B cell (primary cell): ENCODE results near the gene MAU2. TPM values are rescaled to one million over a fixed set of nuclear protein-coding genes. Genes with fewer than 3 reads are reported as not detected.

Source experiments
- ATAC-seq: fragments of 200-7000 bp; cut with Tn5 transposase; one replicate; pipeline ENCODE4 v1.10.0; 2021; ENCODE audit warnings: low read depth, mild to moderate bottlenecking, moderate number of reproducible peaks, moderate library complexity
- CTCF ChIA-PET: fragments of 350-600 bp; sonication (Branson Sonifier 250); formaldehyde crosslinking; loops from one replicate; lab custom pipeline; 2021; ENCODE audit warnings: antibody characterized with exemption, inconsistent platforms; lab: Charles Lee
- POLR2A ChIA-PET: fragments of 350-600 bp; sonication (Branson Sonifier 250); formaldehyde crosslinking; loops from one replicate; lab custom pipeline; 2021; ENCODE audit warnings: antibody characterized with exemption; lab: Charles Lee
- DNase-seq: peaks from one replicate; pipeline ENCODE4 v3.0.0; 2013
- H2AFZ ChIP-seq: 2 replicates; pipeline ENCODE4 v1.6.1; 2012; ENCODE audit warnings: mild to moderate bottlenecking, low read depth, low read length; ENCODE audit not compliant: insufficient read depth, poor library complexity, severe bottlenecking
- H3K27ac ChIP-seq, 2 donors: 1 replicate in 1 of 2; 2 replicates in 1 of 2; pipeline ENCODE4 v1.5.1; 2012 to 2013; ENCODE audit warnings: low read length in 2 of 2, mild to moderate bottlenecking in 2 of 2, moderate library complexity in 1 of 2
- H3K27me3 ChIP-seq, 4 experiments: fragments of 200-600 bp in 1 of 4; sonication (generic) in 1 of 4; replicated peaks in 1 of 4; 1 replicate in 2 of 4; 2 replicates in 2 of 4; pipeline versions ENCODE4 v1.6.1 to v1.7.0; 2013 to 2016; ENCODE audit warnings: low read length in 3 of 4, mild to moderate bottlenecking in 2 of 4, mixed read lengths in 1 of 4, moderate library complexity in 1 of 4; ENCODE audit not compliant: insufficient read depth in 4 of 4, control insufficient read depth in 3 of 4; ENCODE audit errors: control extremely low read depth in 1 of 4
- H3K36me3 ChIP-seq, 2 experiments: replicated peaks in 1 of 2; 1 replicate in 1 of 2; 2 replicates in 1 of 2; pipeline versions ENCODE4 v1.6.1 to v1.7.1; 2013; ENCODE audit warnings: low read length in 1 of 2; ENCODE audit not compliant: insufficient read depth in 2 of 2, control insufficient read depth in 1 of 2; ENCODE audit errors: control extremely low read depth in 1 of 2, extremely low read depth in 1 of 2
- H3K4me1 ChIP-seq, 2 donors: fragments of 200-600 bp in 1 of 2; sonication (generic) in 1 of 2; 1 replicate in 1 of 2; 2 replicates in 1 of 2; pipeline versions ENCODE4 v1.5.1 to v1.6.1; 2013 to 2017; ENCODE audit warnings: low read length in 2 of 2; ENCODE audit not compliant: control insufficient read depth in 2 of 2, insufficient read depth in 2 of 2
- H3K4me2 ChIP-seq: replicated peaks from 2 replicates; pipeline ENCODE3; 2012; ENCODE audit warnings: mild to moderate bottlenecking, low read depth, low read length; ENCODE audit not compliant: poor library complexity, severe bottlenecking
- H3K4me3 ChIP-seq, 5 experiments: fragments of 200-600 bp in 1 of 5; sonication (generic) in 1 of 5; 1 replicate in 3 of 5; 2 replicates in 2 of 5; pipeline versions ENCODE4 v1.5.1 to v1.7.0; 2011 to 2016; ENCODE audit warnings: low read length in 4 of 5, mild to moderate bottlenecking in 4 of 5, low read depth in 2 of 5, control low read depth in 1 of 5, moderate library complexity in 1 of 5; ENCODE audit not compliant: insufficient read depth in 1 of 5; ENCODE audit errors: control extremely low read depth in 1 of 5, extremely low read depth in 1 of 5
- H3K79me2 ChIP-seq: fragments of 200-600 bp; sonication (generic); one replicate; pipeline ENCODE4 v1.6.0; 2016; ENCODE audit warnings: low read length; ENCODE audit not compliant: control insufficient read depth, insufficient read depth
- H3K9ac ChIP-seq: fragments of 200-600 bp; sonication (generic); 2 replicates; pipeline ENCODE4 v1.6.1; 2017; ENCODE audit warnings: mild to moderate bottlenecking, low read length, moderate library complexity
- H3K9me3 ChIP-seq, 3 donors: one replicate each; pipeline versions ENCODE4 v1.6.1 to v1.7.1; 2013; ENCODE audit warnings: low read length in 2 of 3; ENCODE audit not compliant: control insufficient read depth in 2 of 3, insufficient read depth in 1 of 3; ENCODE audit errors: control extremely low read depth in 1 of 3
- H4K20me1 ChIP-seq: 2 replicates; pipeline ENCODE4 v1.6.0; 2012; ENCODE audit warnings: mild to moderate bottlenecking, low read length; ENCODE audit not compliant: insufficient read depth, control insufficient read depth, poor library complexity, severe bottlenecking
- H3K27ac Mint-ChIP-seq: one replicate; pipeline ENCODE4 v1.8.0; 2021; ENCODE audit warnings: mixed read lengths
- H3K27me3 Mint-ChIP-seq: one replicate; pipeline ENCODE4 v1.8.0; 2021; ENCODE audit warnings: mixed read lengths
- H3K4me1 Mint-ChIP-seq: one replicate; pipeline ENCODE4 v1.8.0; 2021; ENCODE audit warnings: mixed read lengths
- H3K4me3 Mint-ChIP-seq: one replicate; pipeline ENCODE4 v1.8.0; 2021; ENCODE audit warnings: mixed read lengths
- H3K9me3 Mint-ChIP-seq: one replicate; pipeline ENCODE4 v1.8.0; 2022; ENCODE audit warnings: mixed read lengths; ENCODE audit not compliant: insufficient read depth
- CTCF ChIP-seq: fragments of 200-600 bp; IDR thresholded peaks from one replicate; pipeline ENCODE4 v1.8.0; 2022; ENCODE audit warnings: antibody characterized with exemption, mild to moderate bottlenecking
- EZH2 ChIP-seq: IDR thresholded peaks from 2 replicates; pipeline ENCODE4 v1.6.1; 2012; ENCODE audit warnings: borderline replicate concordance, low read depth, mild to moderate bottlenecking, moderate library complexity, low read length; ENCODE audit not compliant: insufficient read depth, poor library complexity, severe bottlenecking
- WGBS: methylation state at CpG from one replicate; pipeline ENCODE4 v1.1.5; 2013; ENCODE audit warnings: missing lambda C conversion rate; ENCODE audit not compliant: insufficient coverage; 5-methylcytosine and 5-hydroxymethylcytosine counted together
- intact Hi-C: fragments of 100-400 bp; cut with micrococcal nuclease; formaldehyde crosslinking; loops from one replicate; pipeline ENCODE4 v1.10.0; 2022
- polyA plus RNA-seq: library from polyadenylated mRNA; depleted of rRNA; stranded (reverse); fragments of >200 nt; gene quantifications from 2 replicates; pipeline ENCODE4 v1.2.3, GENCODE V29; 2012
- total RNA-seq, 2 donors: library from RNA; stranded (reverse); fragments of 120-200 nt in 1 of 2; gene quantifications; 1 replicate in 1 of 2; 2 replicates in 1 of 2; pipeline versions ENCODE4 v1.2.3 to v1.2.4, GENCODE V29; 2013 to 2022

MAU2 gene
- total and polyA plus RNA-seq, 2 donors (not counting 1 experiment from before 2014, with no cell fraction given): 87.7 to 199 TPM

- H3K4me2 ChIP-seq: no peak overlapping the region
- H3K4me1 Mint-ChIP-seq: no peaks in the 10 kb centered on the region
- ATAC-seq: no peak
- no peaks in the 10 kb centered on the region for H3K9me3 Mint-ChIP-seq
- no peak overlapping the region for H3K4me3 Mint-ChIP-seq
- no peak overlapping the region for H3K27ac Mint-ChIP-seq
- peaks cover 33% of the 10 kb centered on the region for H3K79me2 ChIP-seq
- no peak overlapping the region for H3K4me3 ChIP-seq
- intact Hi-C loops: no loop called here
- peaks cover 0 to 87% of the 10 kb centered on the region in 2 experiments for H3K36me3 ChIP-seq
- H3K27me3 Mint-ChIP-seq: no peaks in the 10 kb centered on the region
- DNase-seq: no peak
- no peak overlapping the region for H2AFZ ChIP-seq
- ChIA-PET CTCF (no interaction called here), POLR2A (no interaction called here)
- no peaks in the 10 kb centered on the region for H3K9me3 ChIP-seq
- peaks cover 12% of the 10 kb centered on the region for H4K20me1 ChIP-seq
- WGBS: 99% methylated on average over 10 of the region's 10 CpGs
- no peak overlapping the region for H3K9ac ChIP-seq
- no peaks in the 10 kb centered on the region for H3K4me1 ChIP-seq
- no peak overlapping the region for H3K27ac ChIP-seq
- H3K27me3 ChIP-seq: no peaks in the 10 kb centered on the region
- no peak for TF ChIP-seq CTCF
- no peak for TF ChIP-seq EZH2
Measured at GRCh38 chr19:19308373-19308772, 12.3 kb upstream of the MAU2 start.

GRCh38 chr19:19315444-19315843 lies 5.2 kb upstream of the MAU2 start:
- no peak overlapping the region for H3K27ac Mint-ChIP-seq

More at GRCh38 chr19:19315444-19315843, 5.2 kb upstream of the MAU2 start:
- H3K4me1 Mint-ChIP-seq: peaks cover 20% of the 10 kb centered on the region
- H3K9me3 Mint-ChIP-seq: no peaks in the 10 kb centered on the region
- Histone ChIP-seq H3K9me3 (no peaks in the 10 kb centered on the region), H4K20me1 (no peaks in the 10 kb centered on the region), H2AFZ (no peak overlapping the region), H3K27ac (no peak overlapping the region), H3K79me2 (peaks cover 82% of the 10 kb centered on the region), H3K27me3 (no peaks in the 10 kb centered on the region), H3K4me2 (no peak overlapping the region), H3K9ac (no peak overlapping the region), H3K4me3 (no peak overlapping the region), H3K36me3 (peaks cover 4 to 41% of the 10 kb centered on the region in 2 experiments), H3K4me1 (peaks cover 9 to 13% of the 10 kb centered on the region in 2 donors)
- CTCF ChIA-PET: interaction anchor here (0.6 kb wide), 1 partner anchor 64 kb away, joined by 4 read pairs; no protein-coding TSS in a partner anchor
- DNase-seq (no peak), ATAC-seq (no peak)
- intact Hi-C loops: no loop called here
- POLR2A ChIA-PET: no interaction called here
- WGBS: 91% methylated on average over 1 of the region's 2 CpGs
- no peak overlapping the region for H3K4me3 Mint-ChIP-seq
- TF ChIP-seq EZH2: no peak
- no peak for TF ChIP-seq CTCF
- H3K27me3 Mint-ChIP-seq: no peaks in the 10 kb centered on the region
